K562 (cell line): ENCODE results near the gene INTS4. TPM values are rescaled to one million over a fixed set of nuclear protein-coding genes. Genes with fewer than 3 reads are reported as not detected.

Experiments
- CEBPZ ChIP-seq: fragments of 150-350 bp; IDR thresholded peaks from 2 replicates; pipeline ENCODE4 v1.6.1; 2014; ENCODE audit warnings: low read depth, mild to moderate bottlenecking, low read length, borderline replicate concordance
- COPS2 ChIP-seq: fragments of 450-650 bp; conservative IDR thresholded peaks from 2 replicates; pipeline ENCODE4 v1.6.1; 2016; ENCODE audit warnings: mild to moderate bottlenecking, moderate library complexity
- ERF ChIP-seq: fragments of 450-650 bp; formaldehyde crosslinking; IDR thresholded peaks from 2 replicates; pipeline ENCODE4 v1.4.0; 2020; ENCODE audit warnings: mild to moderate bottlenecking, mixed read lengths
- ESRRA ChIP-seq: fragments of 450-650 bp; IDR thresholded peaks from 2 replicates; pipeline ENCODE4 v1.6.1; 2014; ENCODE audit warnings: low read depth, mild to moderate bottlenecking, moderate library complexity, borderline replicate concordance
- FOXJ2 ChIP-seq: fragments of 200-800 bp; sonication (Bioruptor generic); IDR thresholded peaks from 2 replicates; pipeline ENCODE4 v1.6.1; 2016; ENCODE audit warnings: missing genetic modification characterization, missing compliant biosample characterization
- HMG20A ChIP-seq: fragments of 450-650 bp; formaldehyde crosslinking; conservative IDR thresholded peaks from 2 replicates; pipeline ENCODE4 v1.4.0; 2020; ENCODE audit warnings: mild to moderate bottlenecking, mixed read lengths
- HNRNPUL1 ChIP-seq: fragments of 200-400 bp; formaldehyde crosslinking; IDR thresholded peaks from 2 replicates; pipeline ENCODE4 v1.6.1; 2017; ENCODE audit warnings: low read length
- IRF1 ChIP-seq: sonication (generic); formaldehyde crosslinking; IDR thresholded peaks from 2 replicates; pipeline ENCODE4 v1.8.0; 2022; ENCODE audit warnings: missing genetic modification reagents, mild to moderate bottlenecking, borderline replicate concordance
- KAT2B ChIP-seq: IDR thresholded peaks from one replicate; pipeline ENCODE4 v1.6.1; 2012; ENCODE audit warnings: low read depth, mild to moderate bottlenecking, control low read depth, inconsistent platforms, low read length, moderate library complexity
- MCM5 ChIP-seq: fragments of 450-650 bp; IDR thresholded peaks from 2 replicates; pipeline ENCODE4 v1.6.1; 2016; ENCODE audit warnings: low read depth
- MLX ChIP-seq, 2 experiments: fragments of 450-650 bp in 1 of 2; sonication (generic) in 1 of 2; formaldehyde crosslinking; conservative IDR thresholded peaks; 2 replicates each; pipeline versions ENCODE4 v1.4.0 to v1.8.1; 2020 to 2022; ENCODE audit warnings: mild to moderate bottlenecking in 1 of 2, missing genetic modification reagents in 1 of 2
- NCOA6 ChIP-seq: fragments of 450-650 bp; IDR thresholded peaks from 2 replicates; pipeline ENCODE4 v1.6.1; 2017; ENCODE audit warnings: mild to moderate bottlenecking
- NFYB ChIP-seq: IDR thresholded peaks from 2 replicates; pipeline ENCODE4 v1.6.1; 2011; ENCODE audit warnings: mild to moderate bottlenecking, moderate library complexity; ENCODE audit not compliant: insufficient read length; ENCODE audit errors: extremely low read depth
- POLR2AphosphoS2 ChIP-seq: IDR thresholded peaks from 2 replicates; pipeline ENCODE4 v1.6.1; 2012; ENCODE audit warnings: low read length, improper control_type of control experiment
- RBM14 ChIP-seq: fragments of 200-400 bp; formaldehyde crosslinking; IDR thresholded peaks from 2 replicates; pipeline ENCODE4 v1.6.1; 2018; ENCODE audit warnings: low read depth, mild to moderate bottlenecking, low read length, moderate library complexity, borderline replicate concordance; ENCODE audit not compliant: insufficient read depth
- RFX1 ChIP-seq: fragments of 450-650 bp; IDR thresholded peaks from 2 replicates; pipeline ENCODE4 v1.6.1; 2016; ENCODE audit warnings: mild to moderate bottlenecking, moderate library complexity
- ZBTB33 ChIP-seq: sonication (generic); formaldehyde crosslinking; IDR thresholded peaks from 2 replicates; pipeline ENCODE4 v1.8.1; 2023; ENCODE audit warnings: mild to moderate bottlenecking, missing genetic modification reagents
- ZNF239 ChIP-seq: fragments of 250-450 bp; sonication (Bioruptor Pico); IDR thresholded peaks from 2 replicates; pipeline ENCODE4 v1.4.0; 2020; ENCODE audit warnings: mild to moderate bottlenecking
- ZNF253 ChIP-seq: fragments of 250-450 bp; sonication (Bioruptor Pico); conservative IDR thresholded peaks from 2 replicates; pipeline ENCODE4 v1.6.1; 2021; ENCODE audit warnings: mild to moderate bottlenecking
- ZNF561 ChIP-seq: fragments of 450-650 bp; formaldehyde crosslinking; conservative IDR thresholded peaks from 2 replicates; pipeline ENCODE4 v1.4.0; 2020; ENCODE audit warnings: mild to moderate bottlenecking, moderate library complexity
- ZNF830 ChIP-seq: fragments of 250-450 bp; sonication (Bioruptor Pico); IDR thresholded peaks from 2 replicates; pipeline ENCODE4 v1.5.0; 2021; ENCODE audit warnings: mild to moderate bottlenecking
- polyA plus RNA-seq, 8 experiments: library from polyadenylated mRNA; depleted of rRNA in 4 of 8; stranded (reverse) in 5 of 8; unstranded in 3 of 8; fragments of >200 nt; fragmentation: Nextera tagmentation in 2 of 8; fragmentation: Illumina TruSeq in 1 of 8; extraction: Ambion mirVana in 2 of 8; extraction: Trizol in 1 of 8; gene quantifications; 2 replicates each; pipeline versions ENCODE4 v1.2.1 to v1.2.3, GENCODE V29; 2011 to 2014; ENCODE audit warnings: inconsistent platforms in 1 of 8, missing spikeins in 1 of 8
- total RNA-seq, 7 experiments: library from RNA; depleted of rRNA in 6 of 7; stranded (reverse); fragments of >200 nt in 6 of 7; fragmentation: Illumina TruSeq in 2 of 7; extraction: Trizol in 2 of 7; gene quantifications; 2 replicates each; pipeline versions ENCODE4 v1.2.1 to v1.2.3, GENCODE V29; 2011 to 2021; ENCODE audit warnings: low replicate concordance in 1 of 7

INTS4 gene
- total and polyA plus RNA-seq, 9 of the 15 experiments (the other 6 are each of a cell fraction or from before 2014, with no cell fraction given), result 28.4 to 53.4 (median 44.5) TPM

GRCh38 chr11:77994434-77995362 is at the start of gene INTS4 (continued):
- TF ChIP-seq ZNF253 (CRISPR knock-in tag) (no peak), ZNF830 (no peak), POLR2AphosphoS2 (no peak), ZNF561 (CRISPR knock-in tag) (no peak), NFYB (peak; percentile 89), ZBTB33 (peak; percentile 49; the same call in 1 of the 2 replicates), CEBPZ (peak; percentile 20; the same call in 1 of the 2 replicates), MLX (CRISPR knock-in tag; conservative IDR thresholded peaks at IDR 0.05) (no peak), RBM14 (no peak), RFX1 (no peak), ERF (no peak), HMG20A (CRISPR knock-in tag) (no peak), COPS2 (no peak), MCM5 (no peak), KAT2B (no peak), NCOA6 (no peak), ZNF239 (CRISPR knock-in tag) (no peak), IRF1 (CRISPR knock-in tag) (0 out of 2 replicates have a peak, but pooled peaks have one; percentile 51), HNRNPUL1 (no peak), FOXJ2 (tag) (peak; percentile 62), ESRRA (peak; percentile 59; the same call in 1 of the 2 replicates)
